PC-9 (cell line): ENCODE results near the gene LDLRAD2.

Source experiments
- CTCF ChIP-seq: fragments of 200-600 bp; sonication (generic); conservative IDR thresholded peaks from 2 replicates; pipeline ENCODE4 v1.6.1; 2017; ENCODE audit warnings: mixed run types, antibody characterized with exemption, mild to moderate bottlenecking, moderate library complexity
- EZH2 ChIP-seq: fragments of 200-600 bp; sonication (generic); IDR thresholded peaks from 2 replicates; pipeline ENCODE4 v1.8.0; 2017; ENCODE audit warnings: antibody characterized with exemption, low read depth

GRCh38 chr1:21763694-21764419 is 48.2 kb upstream of the LDLRAD2 start:
- TF ChIP-seq CTCF: no peak
- TF ChIP-seq EZH2: no peak
